RWPE2 (cell line): Measurements from ENCODE around the gene PPP2R5C.
A peak's percentile ranks its signal among the peaks of the same experiment; 100 is the strongest.

Source experiments
- ATAC-seq: fragments of 200-7000 bp; cut with Tn5 transposase; 3 replicates; pipeline ENCODE4 v1.9.1; 2021; ENCODE audit warnings: low read depth
- DNase-seq: peaks from one replicate; pipeline ENCODE4 v3.0.0-alpha.2; 2020; ENCODE audit warnings: low spot score
- H3K27ac ChIP-seq: fragments of 450-650 bp; 2 replicates; pipeline ENCODE4 v1.5.1; 2017; ENCODE audit warnings: mild to moderate bottlenecking; ENCODE audit not compliant: poor library complexity, severe bottlenecking
- H3K27me3 ChIP-seq: fragments of 250-450 bp; sonication (Bioruptor Pico); 2 replicates; pipeline ENCODE4 v1.5.1; 2021; ENCODE audit warnings: mild to moderate bottlenecking, moderate library complexity; ENCODE audit not compliant: insufficient read depth, poor library complexity, severe bottlenecking
- H3K36me3 ChIP-seq: fragments of 250-450 bp; sonication (Bioruptor Pico); 2 replicates; pipeline ENCODE4 v1.5.1; 2020; ENCODE audit warnings: low read depth, mild to moderate bottlenecking, moderate library complexity
- H3K4me1 ChIP-seq: fragments of 250-450 bp; sonication (Bioruptor Pico); 2 replicates; pipeline ENCODE4 v1.5.1; 2021; ENCODE audit warnings: mild to moderate bottlenecking, moderate library complexity; ENCODE audit not compliant: insufficient read depth, poor library complexity, severe bottlenecking
- H3K4me3 ChIP-seq: fragments of 250-450 bp; sonication (Bioruptor Pico); 2 replicates; pipeline ENCODE4 v1.5.1; 2021; ENCODE audit warnings: mild to moderate bottlenecking, moderate library complexity; ENCODE audit not compliant: severe bottlenecking
- H3K9me3 ChIP-seq: fragments of 250-450 bp; sonication (Bioruptor Pico); 2 replicates; pipeline ENCODE4 v1.5.1; 2021; ENCODE audit warnings: mild to moderate bottlenecking, moderate library complexity; ENCODE audit not compliant: severe bottlenecking
- TF ChIP-seq, protein P1 (sequence below): fragments of 450-650 bp; IDR thresholded peaks from one replicate; pipeline ENCODE4 v1.5.1; 2017; ENCODE audit warnings: mild to moderate bottlenecking, moderate library complexity; ENCODE audit not compliant: poor library complexity, severe bottlenecking

The PPP2R5C gene

DNA sequence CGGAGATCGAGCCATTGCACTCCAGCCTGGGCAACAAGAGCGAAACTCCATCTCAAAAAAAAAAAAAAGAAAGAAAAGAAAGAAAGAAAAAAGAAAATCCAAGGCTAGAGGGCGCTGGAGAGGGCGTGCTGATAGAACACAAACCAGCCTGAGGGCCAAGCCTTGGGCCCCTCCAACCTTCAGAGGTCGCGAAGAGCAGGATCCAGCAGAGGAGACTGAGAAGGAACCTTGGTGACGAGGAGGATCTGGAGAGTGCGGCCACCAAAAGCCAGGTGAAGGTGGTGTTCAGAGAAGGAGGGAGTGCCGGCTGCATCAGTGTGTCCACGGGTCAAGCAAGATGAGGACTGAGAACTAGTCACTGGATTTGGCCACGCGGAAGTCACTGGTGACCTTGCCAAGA is 198.7 kb downstream of the PPP2R5C start:
- DNase-seq (no peak), ATAC-seq (no peak)
- Histone ChIP-seq H3K27me3 (no peaks in the 10 kb centered on the region), H3K27ac (no peak overlapping the region), H3K36me3 (no peaks in the 10 kb centered on the region), H3K4me3 (no peak overlapping the region), H3K9me3 (no peaks in the 10 kb centered on the region), H3K4me1 (peaks cover 13% of the 10 kb centered on the region)
- TF ChIP-seq, protein P1, sequence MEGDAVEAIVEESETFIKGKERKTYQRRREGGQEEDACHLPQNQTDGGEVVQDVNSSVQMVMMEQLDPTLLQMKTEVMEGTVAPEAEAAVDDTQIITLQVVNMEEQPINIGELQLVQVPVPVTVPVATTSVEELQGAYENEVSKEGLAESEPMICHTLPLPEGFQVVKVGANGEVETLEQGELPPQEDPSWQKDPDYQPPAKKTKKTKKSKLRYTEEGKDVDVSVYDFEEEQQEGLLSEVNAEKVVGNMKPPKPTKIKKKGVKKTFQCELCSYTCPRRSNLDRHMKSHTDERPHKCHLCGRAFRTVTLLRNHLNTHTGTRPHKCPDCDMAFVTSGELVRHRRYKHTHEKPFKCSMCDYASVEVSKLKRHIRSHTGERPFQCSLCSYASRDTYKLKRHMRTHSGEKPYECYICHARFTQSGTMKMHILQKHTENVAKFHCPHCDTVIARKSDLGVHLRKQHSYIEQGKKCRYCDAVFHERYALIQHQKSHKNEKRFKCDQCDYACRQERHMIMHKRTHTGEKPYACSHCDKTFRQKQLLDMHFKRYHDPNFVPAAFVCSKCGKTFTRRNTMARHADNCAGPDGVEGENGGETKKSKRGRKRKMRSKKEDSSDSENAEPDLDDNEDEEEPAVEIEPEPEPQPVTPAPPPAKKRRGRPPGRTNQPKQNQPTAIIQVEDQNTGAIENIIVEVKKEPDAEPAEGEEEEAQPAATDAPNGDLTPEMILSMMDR: no peak

DNA sequence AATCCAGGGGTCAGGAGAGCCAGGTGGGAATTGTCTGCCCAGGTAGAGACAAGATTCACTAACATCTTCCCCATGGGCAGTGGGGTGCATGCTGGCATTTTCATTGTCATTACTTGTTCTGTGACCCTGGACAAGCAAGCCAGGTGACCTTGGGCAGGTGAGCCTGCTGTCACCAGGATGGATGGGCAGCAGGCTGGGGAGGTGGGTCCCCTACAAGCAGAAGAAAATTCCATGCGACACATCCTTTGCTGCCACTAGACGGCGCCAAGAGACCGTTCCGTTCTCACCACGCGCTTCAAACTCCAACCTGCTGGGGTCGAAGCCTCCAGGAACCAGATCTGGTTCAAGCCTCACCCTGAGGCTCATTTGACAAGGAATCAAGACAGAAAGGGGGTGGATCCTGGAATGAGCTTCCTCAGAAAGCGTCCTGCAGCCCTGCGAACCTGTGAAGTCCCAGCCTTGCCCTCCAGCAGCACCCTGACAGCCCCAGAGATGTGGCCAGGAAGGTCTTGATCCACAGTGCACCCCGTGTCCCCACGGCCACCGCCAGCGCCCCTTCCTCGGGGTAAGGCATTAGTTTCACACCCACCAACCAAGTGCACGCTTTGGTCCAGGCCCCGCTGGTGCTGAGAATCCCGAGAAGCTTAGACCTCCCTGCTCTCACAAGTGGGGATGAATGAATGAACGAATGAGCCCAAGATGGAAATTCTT is 199.7 kb downstream of the PPP2R5C start:
- TF ChIP-seq, protein P1: peak; percentile 97
- Histone ChIP-seq H3K9me3 (no peaks in the 10 kb centered on the region), H3K27me3 (no peaks in the 10 kb centered on the region), H3K27ac (no peak overlapping the region), H3K4me3 (no peak overlapping the region), H3K36me3 (0 out of 2 replicates have a peak, but pooled peaks cover 4% of the 10 kb centered on the region), H3K4me1 (peaks cover 13% of the 10 kb centered on the region)
- ATAC-seq: peak; percentile 30
- DNase-seq: no peak

DNA sequence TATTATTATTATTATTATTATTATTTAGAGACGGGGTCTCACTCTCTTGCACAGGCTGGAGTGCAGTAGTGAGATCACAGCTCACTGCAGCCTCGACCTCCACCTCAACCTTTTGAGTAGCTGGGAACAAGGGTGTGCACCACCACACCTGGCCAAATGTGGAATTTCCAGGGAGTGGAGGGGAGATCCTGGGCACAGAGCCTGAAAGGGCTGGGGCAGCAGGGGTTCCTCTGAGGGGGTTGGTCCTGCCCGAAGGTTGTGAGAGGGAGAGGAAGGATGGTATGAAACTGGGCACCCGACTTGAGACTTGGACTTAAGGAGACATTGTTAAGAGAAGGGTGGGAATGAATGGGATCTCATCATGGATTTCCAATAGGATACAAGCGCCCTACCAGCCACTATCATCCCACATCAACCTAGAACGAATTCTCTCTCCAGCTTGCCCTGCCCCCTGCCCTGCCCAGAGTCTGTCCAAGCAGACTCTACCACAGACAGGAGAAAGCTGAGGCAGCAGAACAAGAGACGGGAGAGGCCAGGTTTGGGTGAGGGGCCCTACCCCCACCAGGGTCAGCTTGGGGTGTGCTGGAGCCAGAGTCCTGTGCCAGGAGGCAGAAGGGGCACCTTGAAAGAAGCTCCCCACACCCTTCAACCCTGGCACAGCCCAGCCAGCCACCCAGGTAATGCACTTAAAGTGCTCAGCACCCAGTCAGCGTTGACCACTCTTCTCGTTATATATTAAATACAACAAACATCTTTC is 200.4 kb downstream of the PPP2R5C start:
- Histone ChIP-seq H3K27ac (peak overlapping the region; percentile 41), H3K9me3 (no peaks in the 10 kb centered on the region), H3K4me1 (peaks cover 19% of the 10 kb centered on the region), H3K36me3 (peaks cover 10% of the 10 kb centered on the region; the same call in 1 of the 2 replicates), H3K27me3 (no peaks in the 10 kb centered on the region), H3K4me3 (no peak overlapping the region)
- ATAC-seq (no peak), DNase-seq (no peak)
- TF ChIP-seq, protein P1: no peak

DNA sequence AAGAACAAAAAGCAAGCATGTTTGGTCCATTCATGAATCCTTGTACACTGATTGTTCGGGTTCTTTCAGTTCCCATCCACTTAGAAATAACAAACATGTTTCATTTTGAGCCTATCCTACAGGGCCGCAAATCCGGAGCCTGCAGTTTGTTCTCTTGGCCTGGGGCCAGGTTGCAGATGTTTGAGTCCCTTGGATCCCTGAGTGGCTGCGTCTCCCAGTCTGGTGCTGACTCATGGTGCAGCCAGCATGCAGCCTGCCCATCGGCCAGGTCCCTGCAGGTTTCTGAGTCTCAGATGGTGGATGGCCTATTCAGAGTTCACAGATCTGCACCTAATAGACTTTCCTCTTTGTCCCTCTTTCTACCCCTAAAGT is 201.0 kb downstream of the PPP2R5C start:
- DNase-seq: peak; percentile 94
- H3K4me3 ChIP-seq: no peak overlapping the region

More for the DNA sequence above, 201.0 kb downstream of the PPP2R5C start:
- peak overlapping the region; percentile 41 for H3K27ac ChIP-seq
- TF ChIP-seq, protein P1: no peak
- peak; percentile 30; the same call in 2 of the 3 replicates for ATAC-seq
- H3K36me3 ChIP-seq: peaks cover 16% of the 10 kb centered on the region; the same call in 1 of the 2 replicates
- no peaks in the 10 kb centered on the region for H3K9me3 ChIP-seq
- H3K27me3 ChIP-seq: no peaks in the 10 kb centered on the region
- H3K4me1 ChIP-seq: peaks cover 25% of the 10 kb centered on the region
